HL-60 (cell line): ENCODE data around the gene PICALM.
"Not testable (repeated sequence)": the region's sequence is repeated elsewhere in the genome, so short reads cannot be mapped to it uniquely, and the experiment has no call there.

Experiments used
- DNase-seq, 2 experiments: peaks; one replicate each; pipeline ENCODE4 v3.0.0-alpha.2; 2010 to 2020; ENCODE audit warnings: low read depth in 1 of 2, low spot score in 1 of 2
- H3K27ac ChIP-seq: fragments of 250-450 bp; sonication (Bioruptor Pico); replicated peaks from 2 replicates; pipeline ENCODE4 v1.5.1; 2020; ENCODE audit warnings: mild to moderate bottlenecking, moderate library complexity
- H3K27me3 ChIP-seq: fragments of 250-450 bp; sonication (Bioruptor Pico); 2 replicates; pipeline ENCODE4 v1.5.1; 2021; ENCODE audit warnings: mild to moderate bottlenecking, moderate library complexity; ENCODE audit not compliant: insufficient read depth, poor library complexity, severe bottlenecking
- H3K4me3 ChIP-seq: replicated peaks from 2 replicates; pipeline ENCODE4 v1.5.1; 2011; ENCODE audit warnings: mild to moderate bottlenecking, control low read depth, low read length; ENCODE audit not compliant: insufficient read depth
- CTCF ChIP-seq: IDR thresholded peaks from one replicate; pipeline ENCODE4 v1.5.1; 2011; ENCODE audit warnings: low read length, control low read depth, inconsistent platforms; ENCODE audit not compliant: insufficient read depth
- GABPA ChIP-seq: IDR thresholded peaks from 2 replicates; pipeline ENCODE4 v1.6.1; 2012; ENCODE audit warnings: low read depth
- POLR2AphosphoS5 ChIP-seq: IDR thresholded peaks from 2 replicates; pipeline ENCODE4 v1.6.1; 2012; ENCODE audit warnings: low read depth
- REST ChIP-seq: IDR thresholded peaks from 2 replicates; pipeline ENCODE4 v1.6.1; 2012; ENCODE audit warnings: low read depth; ENCODE audit not compliant: insufficient replicate concordance
- SPI1 ChIP-seq: IDR thresholded peaks from 2 replicates; pipeline ENCODE4 v1.6.1; 2012; ENCODE audit warnings: low read depth, mild to moderate bottlenecking, borderline replicate concordance

Gene PICALM

DNA sequence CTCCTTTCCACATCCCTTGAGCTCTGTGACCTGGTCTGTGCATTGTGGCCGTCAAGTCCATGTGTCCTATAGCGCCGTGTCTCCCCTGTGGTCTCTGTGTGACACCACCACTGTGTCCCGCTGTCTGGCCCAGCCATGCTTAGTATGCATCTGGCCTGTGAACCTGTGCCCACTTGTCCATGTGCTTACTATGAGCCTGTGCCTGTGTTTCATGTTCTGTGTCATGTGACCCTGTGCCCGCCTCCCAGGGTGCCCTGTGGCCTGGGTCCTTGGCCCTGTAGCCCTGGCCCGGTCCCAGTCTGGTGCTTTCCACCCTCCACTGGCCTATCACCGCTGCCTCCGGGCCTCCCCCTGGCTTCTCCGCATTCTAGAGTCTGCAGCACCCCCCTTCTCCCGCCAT lies 133.1 kb downstream of the PICALM start:
- DNase-seq = no peak
- Histone ChIP-seq H3K4me3 (no peak overlapping the region), H3K27me3 (no peaks in the 10 kb centered on the region), H3K27ac (no peak overlapping the region)
- TF ChIP-seq CTCF = no peak
- no peak for TF ChIP-seq SPI1
- no peak for TF ChIP-seq REST
- no peak for TF ChIP-seq POLR2AphosphoS5
- TF ChIP-seq GABPA = no peak

DNA sequence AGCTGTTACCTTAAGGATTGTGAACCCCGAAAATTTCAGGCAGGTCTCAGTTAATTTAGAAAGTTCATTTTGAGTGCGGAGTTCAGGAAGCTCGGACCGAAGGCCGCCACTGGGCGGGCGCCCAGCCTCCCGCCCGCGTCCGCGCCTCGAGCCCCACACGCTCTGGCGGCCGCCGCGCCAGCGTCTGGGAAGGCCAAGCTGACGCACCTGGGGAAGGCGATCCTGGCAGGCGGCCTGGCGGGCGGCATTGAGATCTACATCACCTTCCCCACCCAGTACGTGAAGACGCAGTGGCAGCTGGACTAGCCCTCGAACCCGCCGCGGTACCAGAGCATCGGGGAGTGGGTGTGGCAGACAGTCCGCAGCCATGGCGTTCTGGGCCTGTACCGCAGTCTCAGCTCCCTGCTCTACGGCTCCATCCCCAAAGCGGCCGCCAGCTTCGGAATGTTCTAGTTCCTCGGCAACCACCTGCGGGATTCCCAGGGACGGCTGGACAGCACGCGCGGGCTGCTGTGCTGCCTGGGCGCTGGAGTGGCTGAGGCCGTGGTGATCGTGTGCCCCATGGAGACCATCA lies 134.2 kb downstream of the PICALM start:
- no peak overlapping the region for H3K4me3 ChIP-seq
- TF ChIP-seq GABPA (no peak), POLR2AphosphoS5 (no peak)
- DNase-seq = no peak
- no peak overlapping the region for H3K27ac ChIP-seq
- H3K27me3 ChIP-seq = no peaks in the 10 kb centered on the region

- Histone ChIP-seq H3K27me3 (no peaks in the 10 kb centered on the region), H3K4me3 (no peak overlapping the region), H3K27ac (no peak overlapping the region)
- TF ChIP-seq GABPA = no peak
- TF ChIP-seq POLR2AphosphoS5 = no peak
- TF ChIP-seq SPI1 = no peak
- no peak for TF ChIP-seq REST
- no peak for TF ChIP-seq CTCF
- no peak for DNase-seq
Observed at GRCh38 chr11:85930879-85931366, 138.0 kb downstream of the PICALM start.

DNA sequence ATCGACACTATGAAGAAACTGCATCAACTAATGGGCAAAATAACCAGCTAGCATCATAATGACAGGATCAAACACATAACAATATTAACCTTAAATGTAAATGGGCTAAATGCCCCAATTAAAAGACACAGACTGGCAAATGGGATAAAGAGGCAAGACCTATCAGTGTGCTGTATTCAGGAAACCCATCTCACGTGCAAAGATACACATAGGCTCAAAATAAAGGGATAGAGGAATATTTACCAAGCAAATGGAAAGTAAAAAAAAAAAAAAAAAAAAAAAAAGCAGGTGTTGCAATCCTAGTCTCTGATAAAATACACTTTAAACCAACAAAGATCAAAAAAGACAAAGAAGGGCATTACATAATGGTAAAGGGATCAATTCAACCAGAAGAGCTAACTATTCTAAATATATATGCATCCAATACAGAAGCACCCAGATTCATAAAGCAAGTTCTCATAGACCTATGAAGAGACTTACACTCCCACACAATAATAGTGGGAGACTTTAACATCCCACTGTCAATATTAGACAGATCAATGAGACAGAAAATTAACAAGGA lies 142.2 kb downstream of the PICALM start:
- DNase-seq, H3K4me3 ChIP-seq: not testable (repeated sequence)

DNA sequence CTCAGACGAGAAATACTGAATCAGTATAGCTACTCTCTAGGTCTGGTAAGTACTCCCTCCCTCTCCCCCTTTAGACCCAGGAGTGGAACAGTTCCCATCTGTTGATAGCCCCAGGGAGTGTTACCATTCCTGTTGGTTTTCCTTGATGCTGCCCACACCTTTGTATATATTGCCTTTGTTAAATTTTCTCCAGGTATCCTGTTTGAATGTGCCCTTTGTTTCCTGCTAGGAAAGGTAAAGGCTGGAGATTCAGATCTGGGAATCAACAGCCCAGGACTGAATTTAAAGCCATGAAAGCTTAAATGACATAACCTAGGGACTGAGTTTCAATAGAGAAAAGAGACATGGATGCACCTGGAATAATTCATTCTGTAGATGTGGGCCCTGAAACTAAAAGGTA lies 145.4 kb downstream of the PICALM start:
- no peak for DNase-seq
- Histone ChIP-seq H3K27me3 (no peaks in the 10 kb centered on the region), H3K4me3 (no peak overlapping the region), H3K27ac (no peak overlapping the region)
- TF ChIP-seq GABPA (no peak), POLR2AphosphoS5 (no peak), CTCF (no peak), REST (no peak), SPI1 (no peak)

More for the DNA sequence above, 142.2 kb downstream of the PICALM start:
- H3K27me3 ChIP-seq, H3K27ac ChIP-seq: not testable (repeated sequence)
